Measurements from ENCODE around the gene CACNG1. TPM values are rescaled to one million over a fixed set of nuclear protein-coding genes. Genes with fewer than 3 reads are reported as not detected.

CACNG1 gene
- total and polyA plus RNA-seq, 4 donors, result not detected

GRCh38 chr17:67105213-67105612 lies 60.9 kb downstream of the CACNG1 start:
- H3K36me3 ChIP-seq (ENCODE audit: control insufficient read depth in 4 of 4, insufficient read depth in 3 of 4, low read depth in 1 of 4, low read length in 3 of 4), result peaks cover 7 to 36% (median 33%) of the 10 kb centered on the region in 4 donors
- H3K9me3 ChIP-seq (ENCODE audit: control insufficient read depth in 4 of 4, low read length in 3 of 4), result no peaks in the 10 kb centered on the region
- no peak overlapping the region for H3K9ac ChIP-seq (ENCODE audit: low read depth in 1 of 2, low read length in 2 of 2)
- DNase-seq (ENCODE audit: low spot score), result no peak
- H3K4me3 ChIP-seq (ENCODE audit: low read depth in 1 of 3, low read length in 3 of 3), result no peak overlapping the region
- TF ChIP-seq NR2F2 (IDR thresholded peaks at IDR 0.05) (no peak), TAF1 (conservative IDR thresholded peaks at IDR 0.05) (no peak), HNF4G (IDR thresholded peaks at IDR 0.05) (no peak), ZBTB33 (IDR thresholded peaks at IDR 0.05) (no peak), MAX (IDR thresholded peaks at IDR 0.05) (no peak), EGR1 (IDR thresholded peaks at IDR 0.05; ENCODE audit: low read depth in 2 of 2) (no peak), JUND (IDR thresholded peaks at IDR 0.05) (no peak), RAD21 (IDR thresholded peaks at IDR 0.05) (no peak), RXRA (IDR thresholded peaks at IDR 0.05) (no peak), CTCF (IDR thresholded peaks at IDR 0.05; ENCODE audit: low read depth, low read length, missing input control) (no peak), YY1 (IDR thresholded peaks at IDR 0.05) (no peak), FOXA2 (IDR thresholded peaks at IDR 0.05) (no peak), FOXA1 (IDR thresholded peaks at IDR 0.05) (no peak), GABPA (IDR thresholded peaks at IDR 0.05 in 1 of 2, conservative IDR thresholded peaks at IDR 0.05 in 1 of 2) (no peak), SP1 (IDR thresholded peaks at IDR 0.05) (no peak), ATF3 (IDR thresholded peaks at IDR 0.05) (no peak), REST (IDR thresholded peaks at IDR 0.05) (no peak), HNF4A (conservative IDR thresholded peaks at IDR 0.05) (no peak)
- peaks cover 0 to 4% (median 0%) of the 10 kb centered on the region in 4 donors for H3K4me1 ChIP-seq (ENCODE audit: control insufficient read depth in 4 of 4, insufficient read depth in 4 of 4, low read length in 3 of 4)
- no peak overlapping the region for H3K27ac ChIP-seq (ENCODE audit: low read depth in 1 of 2, low read length in 2 of 2)
- H3K27me3 ChIP-seq (ENCODE audit: control insufficient read depth in 4 of 4, insufficient read depth in 4 of 4, low read length in 3 of 4), result no peaks in the 10 kb centered on the region

Other genes starting within 250 kb of the CACNG1 start
- gene CACNG5, start 209.4 kb upstream of the CACNG1 start, total RNA-seq, result not detected
- not detected for gene CACNG5, start 209.4 kb upstream of the CACNG1 start, polyA plus RNA-seq
- under 1 TPM; 0.08 to 0.09 TPM for gene CACNG4, start 79.8 kb upstream of the CACNG1 start, total RNA-seq
- under 1 TPM in 1 of 2 donors, not detected in 1; 0.02 TPM for gene CACNG4, start 79.8 kb upstream of the CACNG1 start, polyA plus RNA-seq
- 10 to 100 TPM; 31.2 to 69.2 TPM for gene HELZ, start 200.6 kb downstream of the CACNG1 start, total RNA-seq
- gene HELZ, start 200.6 kb downstream of the CACNG1 start, polyA plus RNA-seq, result 10 to 100 TPM in 1 of 2 donors, 1 to 10 TPM in 1; 3.8 to 20.2 TPM

Data from liver (tissue), 9 donors.